Renal cortical epithelial cell (primary cell): ENCODE data around the gene COPS3. TPM values are rescaled to one million over a fixed set of nuclear protein-coding genes. Genes with fewer than 3 reads are reported as not detected.

Source experiments
- DNase-seq: peaks from one replicate; pipeline ENCODE4 v3.0.0-alpha.2; 2011; ENCODE audit warnings: low read depth
- total RNA-seq: library from RNA; depleted of rRNA; stranded (reverse); fragments of >200 nt; gene quantifications from 2 replicates; pipeline ENCODE4 v1.2.3, GENCODE V29; 2014

Gene COPS3
- total RNA-seq, 1 donor from 2014 or later = 63.6 TPM

DNA sequence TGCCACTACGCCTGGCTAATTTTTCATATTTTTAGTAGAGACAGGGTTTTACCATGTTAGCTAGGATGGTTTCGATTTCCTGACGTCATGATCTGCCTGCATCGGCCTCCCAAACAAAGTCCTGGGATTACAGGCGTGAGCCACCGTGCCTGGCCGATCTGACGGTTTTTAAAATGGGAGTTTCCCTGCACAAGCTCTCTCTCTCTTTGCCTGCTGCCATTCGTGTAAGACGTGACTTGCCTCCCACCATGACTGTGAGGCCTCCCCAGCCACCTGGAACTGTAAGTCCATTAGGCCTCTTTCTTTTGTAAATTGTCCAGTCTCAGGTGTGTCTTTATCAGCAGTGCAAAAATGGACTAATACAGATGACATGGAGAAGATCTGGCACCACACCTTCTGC lies 39.4 kb downstream of the COPS3 start:
- no peak for DNase-seq

DNA sequence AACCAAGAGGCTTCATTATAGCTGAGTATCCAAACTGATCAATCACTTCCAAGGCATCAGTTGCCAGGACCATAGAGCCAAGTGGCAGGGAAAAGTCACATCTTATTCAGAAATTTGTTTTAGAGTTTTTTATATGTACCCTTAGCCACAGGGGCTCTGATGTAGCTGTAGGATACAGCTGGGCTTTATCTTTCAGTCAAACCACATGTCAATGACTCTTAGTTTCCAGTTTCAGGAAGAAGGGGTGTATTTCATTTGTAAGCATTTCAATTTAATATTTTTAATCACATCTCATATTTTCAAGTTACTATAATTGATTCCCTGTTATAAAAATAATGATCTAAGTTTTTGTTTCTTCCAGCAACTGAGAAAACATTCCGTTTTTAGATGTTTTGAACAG lies 41.2 kb downstream of the COPS3 start:
- DNase-seq = no peak

DNA sequence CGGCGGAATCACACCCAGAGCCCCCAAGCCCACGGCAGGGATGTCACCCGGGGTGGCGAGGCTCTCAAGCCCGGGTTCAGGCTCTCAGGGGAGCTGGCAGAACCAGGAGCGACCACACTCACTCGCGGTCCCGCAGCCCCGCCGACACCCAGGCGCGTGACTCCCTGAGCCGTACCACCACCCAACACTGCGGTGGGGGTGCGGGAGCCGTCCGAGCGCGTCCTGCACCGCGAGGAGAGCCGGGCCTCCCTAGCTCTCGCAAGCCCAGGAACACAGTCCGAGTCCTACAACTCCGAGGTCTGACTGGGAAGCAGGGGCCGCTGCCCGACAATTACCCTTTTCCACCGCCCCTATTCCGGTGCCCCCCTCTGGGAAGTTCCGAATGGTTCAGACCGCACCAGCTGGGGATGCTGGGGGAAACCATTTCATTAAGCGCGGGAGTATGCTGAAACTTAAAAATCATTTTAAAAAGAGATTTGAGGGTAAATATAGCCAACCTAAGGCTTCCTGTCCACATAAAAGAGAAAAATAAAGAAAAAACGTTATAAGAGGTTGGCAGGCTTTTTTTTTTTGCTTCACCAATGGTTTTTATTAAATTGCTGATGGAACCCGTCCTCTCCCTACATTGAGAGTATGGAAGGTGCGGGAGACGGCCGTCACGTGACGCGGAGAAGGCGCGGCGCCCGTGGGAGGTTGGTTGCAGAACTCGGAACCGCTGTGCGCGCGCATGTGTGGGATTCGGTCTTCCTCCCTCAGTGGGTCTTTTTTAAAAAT lies 43.8 kb downstream of the COPS3 start, which contains the start of gene FLCN:
Gene FLCN, minus strand, starts transcription at position 143 of the 774 bp plus-strand sequence. CDS start 9,031 bp downstream, outside the sequence.
- DNase-seq = peak; percentile 65

DNA sequence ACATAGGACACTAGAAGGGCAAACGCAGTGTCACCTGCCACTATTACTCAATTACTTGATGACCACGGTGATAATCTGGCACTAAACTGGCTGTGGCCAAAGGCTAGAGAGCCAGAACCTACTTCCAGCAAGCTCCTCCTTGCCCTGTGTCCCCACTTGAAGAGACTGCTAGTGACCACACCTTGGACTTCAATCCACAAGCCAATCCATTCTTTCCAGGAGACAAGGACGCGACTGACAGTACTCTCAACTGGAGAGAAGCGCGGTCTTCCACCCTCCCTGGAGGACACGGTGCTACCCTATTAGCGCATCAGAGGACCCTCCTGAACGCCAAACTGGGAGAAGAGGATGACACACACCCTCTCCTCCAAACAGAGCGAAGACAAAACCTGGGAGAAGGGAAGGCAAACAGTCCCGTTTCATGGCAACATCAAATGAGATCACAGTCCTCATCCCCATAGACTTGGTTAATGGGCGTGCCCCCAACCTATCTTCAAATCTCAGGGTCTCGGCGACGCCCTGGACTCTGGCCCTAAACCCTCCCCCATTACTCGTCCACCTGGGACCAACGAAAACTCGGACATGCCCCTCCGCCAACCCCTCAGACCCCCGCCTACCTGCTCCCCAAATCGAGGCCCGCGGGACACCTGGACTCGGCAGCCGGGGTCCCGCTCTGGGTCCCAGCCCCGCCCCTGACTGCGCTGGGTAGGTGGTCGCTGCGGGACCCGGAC lies 44.6 kb downstream of the COPS3 start:
- DNase-seq = peak; percentile 28

DNA sequence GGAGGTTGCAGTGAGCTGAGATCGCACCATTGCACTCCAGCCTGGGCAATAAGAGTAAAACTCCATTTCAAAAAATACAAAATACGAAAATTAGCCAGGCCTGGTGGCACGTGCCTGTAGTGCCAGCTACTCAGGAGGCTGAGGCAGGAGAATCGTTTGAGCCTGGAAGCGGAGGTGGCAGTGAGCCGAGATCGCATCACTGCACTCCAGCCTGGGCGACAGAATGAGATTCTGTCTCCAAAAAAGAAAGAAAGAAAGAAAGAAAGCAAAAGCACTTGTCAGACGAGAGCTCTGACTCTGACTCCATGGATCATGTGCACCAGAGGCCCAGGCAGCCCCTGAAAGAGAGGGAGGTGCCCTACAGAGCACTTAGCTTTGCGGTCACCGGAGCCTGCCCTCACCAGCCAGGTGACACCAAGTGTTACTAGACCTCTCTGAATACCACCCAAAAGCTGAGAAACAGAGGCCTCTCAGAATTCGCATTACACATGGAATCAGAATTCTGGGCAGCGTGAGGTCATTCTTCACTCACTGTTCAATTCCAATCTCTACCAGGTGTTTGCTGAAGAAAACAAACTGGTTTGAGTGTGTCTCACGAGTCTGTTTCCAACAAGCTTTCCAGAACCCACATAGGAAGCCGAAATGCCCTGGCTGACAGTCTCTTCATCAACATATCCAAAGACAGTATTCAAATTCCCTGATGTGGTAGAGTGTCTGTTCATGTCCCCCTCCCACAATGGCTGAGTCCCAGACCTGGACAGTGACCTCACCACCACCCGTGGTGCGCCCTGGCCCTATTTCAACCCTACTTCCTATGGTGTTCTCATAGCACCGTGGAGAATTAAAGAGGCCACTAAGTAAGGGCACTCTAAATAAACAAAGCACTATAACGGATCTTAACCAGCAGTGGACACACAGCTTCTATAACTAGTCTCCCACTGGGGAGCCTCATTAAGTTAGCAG lies 45.6 kb downstream of the COPS3 start:
- DNase-seq = peak; percentile 57

DNA sequence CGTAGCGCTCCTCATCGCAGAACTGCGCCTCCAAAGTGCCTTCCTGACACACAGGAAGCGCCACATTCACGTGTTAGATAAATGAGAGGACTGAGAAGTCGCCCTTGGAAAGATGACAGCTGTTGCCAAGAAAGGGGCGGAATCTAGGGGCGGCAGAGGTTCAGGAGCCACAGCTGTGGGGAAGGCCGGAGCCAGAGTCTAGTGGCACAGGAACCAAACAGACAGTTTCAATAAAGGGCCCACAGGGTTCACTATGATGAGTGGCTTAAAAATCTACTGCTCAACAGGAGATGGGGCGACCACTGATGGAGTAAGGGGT lies 48.8 kb downstream of the COPS3 start:
- no peak for DNase-seq

DNA sequence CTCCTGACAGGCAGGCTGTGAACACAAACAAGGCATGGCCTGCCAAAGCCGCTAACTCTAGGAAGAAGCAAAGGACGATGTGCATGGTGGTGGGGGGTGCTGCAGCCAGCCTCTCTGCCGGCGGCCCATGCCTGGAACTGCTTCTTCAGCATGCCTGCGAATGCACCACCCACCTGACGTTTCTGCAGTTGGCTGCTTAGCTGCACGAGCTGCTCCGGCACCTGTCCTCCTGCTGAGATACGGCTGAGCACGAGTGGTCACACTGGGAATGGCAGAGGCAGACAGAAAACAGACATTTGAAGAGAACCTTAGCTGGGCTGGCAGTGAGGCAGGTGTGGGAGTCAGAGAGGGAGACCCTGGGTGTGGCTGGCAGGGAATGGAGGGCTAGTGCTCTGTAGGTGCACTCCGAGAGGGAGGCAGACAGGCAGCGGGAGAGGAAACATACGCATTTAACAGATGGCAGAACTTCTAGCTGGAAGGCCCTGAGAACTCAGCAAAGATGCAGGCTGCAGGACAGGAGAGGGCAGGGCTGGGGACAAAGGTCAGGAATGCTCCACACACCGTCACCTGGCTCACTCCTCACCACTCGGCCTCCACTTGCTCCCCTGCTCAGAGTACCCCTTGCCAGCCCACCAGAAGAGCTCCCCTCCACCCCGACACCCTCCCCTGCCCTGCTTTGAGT lies 49.3 kb downstream of the COPS3 start:
- DNase-seq = no peak

DNA sequence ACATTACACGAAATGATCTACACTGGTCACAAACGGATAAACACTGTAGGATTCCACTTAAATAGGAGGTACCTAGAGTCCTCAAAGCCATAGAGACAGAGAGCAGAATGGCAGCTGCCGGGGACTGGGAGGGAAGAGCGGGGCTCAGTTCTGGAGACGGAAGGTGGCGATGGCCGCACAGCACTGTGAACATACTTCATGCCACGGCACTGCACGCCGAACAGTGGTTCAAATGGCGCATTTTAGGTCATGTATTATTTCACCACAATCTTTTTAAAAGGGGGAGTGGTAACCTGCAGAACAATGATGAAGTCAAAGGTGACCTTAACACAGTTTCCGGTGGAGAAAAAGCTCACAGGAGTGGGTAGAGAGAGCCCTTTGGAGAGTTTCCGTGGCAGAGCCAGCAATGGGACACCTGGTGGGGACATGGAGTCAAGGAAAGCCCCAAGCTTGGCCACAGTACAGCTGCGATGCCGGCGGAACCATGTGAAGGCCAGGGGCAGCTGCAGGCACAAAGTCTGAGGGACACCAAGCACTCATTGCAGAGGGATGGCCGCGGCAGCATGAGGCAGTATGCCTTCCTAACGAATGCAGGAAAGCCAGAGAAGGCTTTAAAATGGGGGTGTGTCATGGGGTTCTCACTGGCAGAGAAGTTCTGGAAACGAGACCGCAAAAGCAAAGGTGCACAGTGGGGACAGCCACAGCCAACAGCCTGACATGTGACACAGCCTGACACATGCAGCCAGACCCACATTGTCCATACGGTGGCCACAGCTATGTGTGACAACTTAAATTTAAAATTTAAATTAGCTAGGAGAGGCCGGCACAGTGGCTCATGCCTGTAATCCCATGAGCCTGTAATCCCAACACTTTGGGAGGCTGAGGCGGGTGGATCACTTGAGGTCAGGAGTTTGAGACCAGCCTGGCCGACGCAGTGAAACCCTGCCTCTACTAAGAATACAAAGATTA lies 51.3 kb downstream of the COPS3 start:
- no peak for DNase-seq

DNA sequence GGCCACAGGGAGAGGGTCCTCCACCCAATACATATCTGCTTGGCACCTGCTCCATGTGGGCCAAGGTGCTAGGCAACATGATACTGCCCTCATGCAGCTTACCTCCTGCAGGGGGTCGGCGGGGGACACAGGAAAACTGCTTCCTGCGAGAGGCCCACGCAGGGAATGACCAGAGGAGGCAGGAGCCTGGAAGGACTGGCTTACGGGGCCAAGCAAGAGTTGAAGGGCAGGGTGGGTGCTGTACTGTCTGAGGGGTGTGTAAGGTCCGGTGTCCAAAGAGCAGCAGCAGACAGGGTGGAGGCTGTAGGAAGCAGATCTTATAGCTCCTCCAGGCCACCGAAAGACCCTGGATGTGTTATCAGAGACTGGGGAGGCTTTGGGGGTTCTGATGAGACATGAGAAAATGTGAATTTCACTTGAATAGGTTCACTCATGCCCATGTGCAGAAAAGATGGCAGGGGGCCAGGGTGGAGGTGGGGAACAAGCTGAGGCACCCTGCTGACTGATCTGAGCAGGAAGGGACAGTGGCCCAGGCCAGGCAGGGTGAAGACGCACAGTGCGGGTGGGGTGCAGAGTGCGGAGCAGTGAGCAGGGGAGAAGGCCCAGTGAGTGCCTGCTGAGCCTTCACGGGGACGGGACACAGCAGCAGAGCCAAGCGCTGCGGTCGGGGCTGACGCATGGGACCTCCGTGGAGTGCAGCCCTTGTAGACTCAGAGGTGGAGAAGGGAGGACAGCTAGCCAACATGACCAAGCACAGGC lies 52.3 kb downstream of the COPS3 start:
- DNase-seq = no peak

DNA sequence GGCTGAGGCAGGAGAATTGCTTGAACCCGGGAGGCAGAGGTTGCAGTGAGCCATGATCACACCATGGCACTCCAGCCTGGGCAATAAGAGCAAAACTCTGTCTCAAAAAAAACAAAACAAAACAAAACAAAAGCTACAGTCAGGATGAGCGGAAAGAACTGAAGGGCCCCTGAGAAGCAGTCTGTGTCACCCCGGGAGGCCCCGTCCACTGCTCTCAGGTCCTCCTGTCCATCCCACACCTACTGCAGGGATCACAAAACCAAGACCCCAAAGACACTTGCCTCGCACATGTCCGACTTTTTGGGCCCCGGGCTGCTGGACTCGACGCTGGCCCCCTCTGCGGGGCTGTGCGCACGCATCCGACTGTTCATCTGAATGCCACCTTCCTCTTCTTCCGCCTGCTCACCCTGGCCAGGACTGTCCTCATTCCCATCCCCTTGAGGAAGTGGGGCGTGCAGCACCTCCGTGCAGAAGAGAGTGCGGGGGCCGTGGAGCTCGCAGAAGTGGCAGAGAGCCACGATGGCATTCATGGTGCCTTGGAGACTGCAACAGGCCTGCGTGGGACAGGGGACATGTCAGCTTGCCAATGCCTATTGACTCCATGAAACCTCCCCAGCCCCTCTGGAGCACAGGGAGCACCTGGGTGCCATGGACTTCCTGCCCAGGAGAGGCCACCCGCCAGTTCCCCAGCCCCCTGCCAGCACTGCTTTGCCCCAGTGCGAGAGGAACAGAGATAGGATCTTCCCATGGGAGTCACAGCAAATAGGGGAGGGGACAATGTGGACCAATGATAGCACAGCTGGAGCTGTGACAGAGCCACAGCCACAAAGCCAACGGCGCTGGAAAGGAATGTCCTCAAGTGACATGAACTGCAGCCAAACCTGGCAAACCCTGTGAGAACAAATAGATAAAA lies 53.2 kb downstream of the COPS3 start:
- DNase-seq = no peak

DNA sequence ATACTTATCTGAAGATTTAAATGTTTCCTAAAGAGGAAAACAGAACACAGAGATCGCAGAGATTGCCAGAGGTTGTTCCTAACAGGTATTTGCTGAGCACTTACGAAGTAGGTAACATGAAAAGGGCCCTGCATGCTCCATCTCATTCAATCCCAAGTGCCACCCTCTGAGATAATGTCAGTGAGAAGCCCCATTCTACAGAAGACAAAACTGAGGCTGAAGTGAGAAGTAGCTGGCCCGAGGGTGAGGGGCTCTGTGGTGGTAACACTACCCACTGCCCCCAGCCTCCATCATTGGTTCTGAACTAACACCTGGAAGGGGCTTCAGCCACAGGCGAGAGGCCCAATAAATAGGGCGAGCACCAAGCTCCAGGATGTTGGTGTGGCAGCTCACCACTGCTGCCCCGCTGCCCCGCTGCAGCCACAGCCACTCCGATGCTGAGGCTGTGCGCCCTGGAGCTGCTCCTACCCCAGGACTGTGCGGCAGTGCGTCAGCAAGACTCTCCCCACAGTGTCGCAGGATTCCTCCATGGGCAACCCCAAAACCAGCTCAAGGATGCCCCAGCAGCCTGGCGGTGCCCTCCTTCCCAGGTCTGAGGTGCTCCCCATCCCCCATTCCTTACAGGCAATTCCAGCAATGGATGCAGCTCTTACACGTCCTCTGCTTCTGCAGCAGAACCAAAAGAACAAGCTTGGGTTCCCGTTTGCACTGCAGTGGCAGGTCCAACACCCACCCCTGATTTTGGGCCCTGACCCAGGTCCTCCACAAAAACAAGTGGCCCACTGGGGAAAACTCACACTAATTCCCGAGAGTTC lies 54.4 kb downstream of the COPS3 start:
- DNase-seq = no peak

DNA sequence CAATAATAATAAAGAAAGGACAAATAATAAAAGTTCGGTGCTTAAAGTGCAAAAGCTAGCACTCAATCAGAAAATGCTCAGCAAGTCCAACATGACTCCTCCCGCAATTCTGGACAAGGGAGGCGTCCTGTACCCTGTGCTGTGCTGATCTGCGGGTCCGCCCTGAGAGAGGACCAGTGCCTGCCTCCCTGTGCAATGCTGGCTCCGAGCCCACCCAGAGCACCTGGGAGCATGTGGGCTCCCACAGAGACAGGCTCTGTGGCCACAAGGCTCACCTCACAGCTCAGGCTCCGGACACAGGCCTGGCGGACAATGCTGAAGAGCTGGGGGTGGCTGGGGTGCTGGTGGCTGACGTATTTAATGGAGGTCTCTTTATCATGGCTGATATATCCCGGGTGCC lies 55.1 kb downstream of the COPS3 start:
- no peak for DNase-seq

DNA sequence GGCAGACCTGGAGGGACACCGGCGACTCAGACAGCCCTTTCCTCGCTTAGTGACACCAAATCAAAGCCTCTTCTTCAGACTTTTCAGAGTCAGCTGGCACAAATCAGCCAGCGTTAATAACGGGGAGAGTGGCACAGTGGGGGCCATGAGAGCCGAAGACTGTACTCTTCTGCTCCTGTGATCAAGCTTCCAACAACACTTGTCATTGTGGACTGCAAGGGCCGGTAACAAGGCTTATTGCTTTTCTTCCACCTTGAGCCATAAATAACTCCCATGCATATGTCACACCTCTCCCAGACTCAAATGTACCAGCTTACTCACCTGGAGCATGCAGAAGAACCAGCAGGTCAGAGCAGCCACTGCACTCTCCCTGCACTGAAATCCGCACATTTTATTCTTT lies 56.9 kb downstream of the COPS3 start:
- no peak for DNase-seq

DNA sequence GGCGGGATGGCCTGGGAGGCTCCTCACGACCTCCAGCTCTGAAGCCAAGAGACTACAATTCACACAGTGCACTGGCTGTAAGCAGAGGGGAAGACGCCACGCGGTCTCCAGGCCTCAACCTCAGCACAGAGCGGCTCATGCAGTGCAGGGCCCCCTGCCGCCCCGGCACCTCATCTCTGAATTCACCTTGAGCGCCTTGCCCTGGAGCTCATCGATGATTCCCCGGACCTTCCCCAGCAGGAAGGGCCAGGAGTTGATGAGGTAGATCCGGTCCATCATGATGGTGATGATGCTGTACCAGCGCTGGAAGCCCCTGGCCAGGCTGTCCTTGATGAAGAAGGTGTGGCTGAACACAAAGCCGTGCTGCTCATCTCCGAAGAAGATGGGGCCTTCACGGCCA lies 57.3 kb downstream of the COPS3 start:
- DNase-seq = no peak

DNA sequence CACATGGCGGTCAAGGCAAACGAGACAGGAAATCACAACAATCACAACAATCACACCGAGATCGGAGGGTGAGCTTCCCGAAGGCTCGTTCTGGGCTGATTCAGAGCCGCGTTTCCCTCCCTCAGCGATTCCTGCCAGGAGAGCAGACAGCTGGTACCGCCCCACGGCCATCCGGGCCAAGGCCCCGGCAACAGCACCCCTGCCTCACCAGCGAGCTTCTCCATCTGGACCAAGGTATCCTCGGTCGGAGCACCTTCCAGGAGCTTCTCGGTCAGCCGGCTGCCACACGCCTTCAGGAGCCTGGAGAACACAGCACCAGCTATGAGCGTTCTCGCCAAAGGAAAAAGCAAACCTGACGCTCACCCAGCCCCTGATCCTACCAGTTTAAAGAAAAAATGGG lies 59.7 kb downstream of the COPS3 start:
- no peak for DNase-seq

DNA sequence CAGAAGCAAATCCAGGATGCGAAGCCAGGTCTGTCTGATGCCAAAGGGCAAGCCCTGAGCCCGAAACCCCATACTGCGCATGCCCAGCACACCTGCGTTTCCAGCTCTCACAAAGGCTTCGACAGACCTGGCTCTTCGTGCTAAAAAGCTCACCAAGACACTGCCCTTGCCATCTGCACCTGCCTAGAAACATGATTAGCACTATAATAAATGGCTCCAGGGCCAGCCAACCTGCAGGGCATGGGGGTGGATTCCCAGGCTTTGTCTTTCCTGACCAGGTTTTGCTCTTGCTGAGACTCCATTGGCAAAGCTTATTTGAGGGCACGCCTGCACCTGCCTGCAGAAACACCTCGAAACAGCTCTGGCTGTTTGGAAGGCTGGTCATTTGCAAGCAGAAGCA lies 60.5 kb downstream of the COPS3 start:
- DNase-seq = no peak

DNA sequence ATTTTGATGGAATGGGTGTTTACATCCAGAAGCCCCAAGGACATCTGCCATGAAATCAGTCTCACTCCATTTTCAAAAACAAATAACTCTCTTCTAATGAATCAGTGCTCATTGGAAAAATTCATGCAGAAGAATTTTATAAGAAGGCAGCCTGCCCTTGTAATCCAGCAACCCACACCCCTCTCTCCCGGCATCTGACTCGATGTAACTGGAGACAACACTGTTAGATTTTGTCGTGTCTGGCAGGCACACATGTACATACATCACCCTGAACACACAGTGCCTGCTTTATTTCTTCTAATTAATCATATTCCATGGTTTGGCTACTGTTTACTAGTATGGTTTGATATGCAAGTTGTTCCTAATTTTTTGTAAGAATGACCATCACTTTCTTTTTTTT lies 63.1 kb downstream of the COPS3 start:
- no peak for DNase-seq

DNA sequence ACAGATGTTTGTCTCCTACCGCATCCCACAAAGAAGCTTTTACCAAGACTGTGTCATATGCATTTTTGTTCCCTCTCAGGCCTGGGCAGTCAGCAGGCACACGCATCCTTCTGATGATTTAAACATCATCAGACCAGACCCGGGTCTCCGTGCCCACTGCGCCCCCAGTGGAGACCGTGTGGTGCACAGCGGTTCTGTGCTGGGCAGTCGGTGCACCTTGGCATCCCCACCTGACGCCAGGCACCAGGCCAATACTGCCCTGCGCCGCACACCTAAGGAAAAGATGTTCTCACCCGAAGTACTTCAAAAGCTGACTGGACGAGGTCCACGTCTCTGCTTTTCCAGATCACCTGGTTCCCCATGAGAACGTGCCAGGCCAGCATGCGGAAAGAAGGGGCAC lies 64.3 kb downstream of the COPS3 start:
- no peak for DNase-seq
